ENCODE measurements around the gene KIRREL3. TPM values are rescaled to one million over a fixed set of nuclear protein-coding genes. Genes with fewer than 3 reads are reported as not detected.

KIRREL3 gene
- total and polyA plus RNA-seq, 2 of the 8 experiments (the other 6 are each of a cell fraction or from before 2014, with no cell fraction given), result 0.29 to 0.32 TPM

DNA sequence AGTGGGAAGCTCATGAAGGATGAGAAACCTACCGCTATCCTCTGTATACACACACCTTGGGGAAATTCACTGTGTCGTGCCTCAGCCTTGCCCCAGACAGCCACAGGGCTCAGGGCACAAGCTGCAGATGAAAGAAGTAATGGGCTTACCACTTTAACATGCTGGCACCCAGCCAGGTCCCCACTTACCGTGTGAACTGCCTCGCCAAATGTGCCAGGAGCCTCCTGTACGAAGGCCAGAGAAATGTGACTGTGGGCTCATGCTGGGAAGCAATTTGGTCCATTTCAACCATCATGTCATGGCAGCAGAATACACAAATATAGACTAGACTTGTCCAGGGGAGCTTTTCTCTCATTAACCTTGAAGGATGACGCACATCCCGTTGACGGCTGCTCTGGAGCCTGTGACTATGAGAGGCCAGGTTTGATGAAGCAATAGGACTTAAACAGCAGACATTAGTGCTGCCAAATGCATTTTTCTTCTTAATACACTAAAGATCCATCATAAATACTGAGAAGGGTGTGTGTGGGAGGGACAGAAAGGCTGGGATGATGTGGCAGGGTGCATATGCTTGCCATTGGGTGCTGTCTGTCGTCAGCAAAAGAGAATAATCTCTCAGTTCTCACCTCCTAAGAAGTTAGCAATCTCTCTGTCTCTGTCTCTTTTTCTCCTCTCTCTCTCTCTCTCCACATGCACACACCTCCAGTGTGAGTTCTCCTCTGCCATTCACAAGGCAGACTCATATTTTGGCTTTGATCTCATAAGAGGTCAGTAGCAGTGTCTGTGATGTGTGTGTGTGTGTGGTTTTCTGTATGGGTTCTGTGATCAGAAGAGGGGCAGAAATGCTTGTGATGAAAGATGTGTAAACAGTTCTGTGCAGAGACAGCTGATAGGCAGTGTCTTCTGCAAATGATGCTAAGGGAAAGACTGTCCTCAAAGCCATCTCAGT is 142.4 kb downstream of the KIRREL3 start:
- no peak overlapping the region for H3K9ac ChIP-seq (replicated peaks in 1 of 4; ENCODE audit: extremely low read depth in 1 of 4, low read depth in 3 of 4, low read length in 3 of 4)
- DNase-seq (ENCODE audit: low read depth in 1 of 2, low spot score in 2 of 2), result no peak
- no peak overlapping the region for H2BK5ac ChIP-seq (ENCODE audit: low read depth, low read length)
- no peak overlapping the region for H3K4me3 ChIP-seq (ENCODE audit: extremely low read depth in 1 of 4, insufficient read depth in 2 of 4, low read depth in 3 of 4, low read length in 4 of 4)
- no peak overlapping the region for H2AFZ ChIP-seq (ENCODE audit: low read length)
- H3K4me2 ChIP-seq (ENCODE audit: insufficient read depth in 1 of 2, low read depth in 2 of 2, low read length in 2 of 2), result no peak overlapping the region
- H3K27ac ChIP-seq (ENCODE audit: low read depth, low read length), result no peak overlapping the region
- no peak overlapping the region for H3K23ac ChIP-seq (ENCODE audit: insufficient read length)
- H4K5ac ChIP-seq (ENCODE audit: insufficient read length, low read depth, low read length), result no peak overlapping the region
- no peak overlapping the region for H4K8ac ChIP-seq (ENCODE audit: extremely low read depth, insufficient read depth, low read length)
- ChIA-PET CTCF (ENCODE audit: partially characterized antibody) (interaction anchor here (0.5 to 2.1 kb wide), 8 partner anchors 35 to 378 kb away, joined by 3 to 5 read pairs (median 3); no protein-coding TSS in a partner anchor), POLR2A (ENCODE audit: partially characterized antibody) (no interaction called here)
- no peak overlapping the region for H2BK120ac ChIP-seq (replicated peaks; ENCODE audit: low read depth, low read length)
- no peaks in the 10 kb centered on the region for H4K20me1 ChIP-seq (replicated peaks in 1 of 2; ENCODE audit: control insufficient read depth in 1 of 2, insufficient read depth in 2 of 2, low read length in 2 of 2)
- no peak overlapping the region for H4K91ac ChIP-seq (replicated peaks; ENCODE audit: insufficient read length, low read length)
- no peaks in the 10 kb centered on the region for H3K36me3 ChIP-seq (ENCODE audit: control insufficient read depth in 2 of 4, insufficient read depth in 4 of 4, low read length in 3 of 4)
- WGBS, 2 experiments (ENCODE audit: extremely low coverage in 1 of 2, insufficient coverage in 1 of 2, insufficient read length in 1 of 2, insufficient replicate concordance in 2 of 2, low coverage in 1 of 2, low lambda C conversion rate in 2 of 2, missing lambda C conversion rate in 1 of 2), result 91% methylated on average over 9 of the region's 9 CpGs; no CpG with 5 or more reads in 1 of the 2 experiments
- H2BK12ac ChIP-seq (ENCODE audit: low read depth, low read length), result no peak overlapping the region
- H2AK5ac ChIP-seq (ENCODE audit: low read depth, low read length), result no peak overlapping the region
- no peak overlapping the region for H2BK15ac ChIP-seq (ENCODE audit: low read length)
- no peak overlapping the region for H3K4ac ChIP-seq (replicated peaks; ENCODE audit: insufficient read length, low read depth, low read length)
- H3K56ac ChIP-seq (replicated peaks; ENCODE audit: insufficient read length, low read depth, low read length), result no peak overlapping the region
- H3K27me3 ChIP-seq (replicated peaks in 1 of 4; ENCODE audit: control insufficient read depth in 3 of 4, extremely low read depth in 1 of 4, insufficient read depth in 3 of 4, low read length in 3 of 4), result no peaks in the 10 kb centered on the region; a peak in 1 of 7 replicates
- H3K9me3 ChIP-seq (ENCODE audit: insufficient read depth in 2 of 2, low read depth in 1 of 2, low read length in 1 of 2), result no peaks in the 10 kb centered on the region
- no peaks in the 10 kb centered on the region for H3K79me2 ChIP-seq (ENCODE audit: control insufficient read depth in 1 of 2, insufficient read depth in 2 of 2, low read length in 2 of 2)
- no peaks in the 10 kb centered on the region; the same call in 1 of the 2 replicates for H3K23me2 ChIP-seq (ENCODE audit: low read depth, low read length)
- H2BK20ac ChIP-seq (ENCODE audit: low read length), result no peak overlapping the region
- H3K79me1 ChIP-seq (ENCODE audit: low read depth, low read length), result no peaks in the 10 kb centered on the region
- H3K4me1 ChIP-seq (replicated peaks in 1 of 4; ENCODE audit: control insufficient read depth in 3 of 4, insufficient read depth in 4 of 4, low read length in 3 of 4), result 0 out of 7 replicates have a peak, but pooled peaks cover 0 to 2% (median 0%) of the 10 kb centered on the region in 4 experiments
- no peak overlapping the region for H3K14ac ChIP-seq (ENCODE audit: insufficient read length)
- FAIRE-seq, result no peak
- H3K18ac ChIP-seq (ENCODE audit: extremely low read depth, low read length), result no peak overlapping the region
- no peak for TF ChIP-seq RXRA (IDR thresholded peaks at IDR 0.05; ENCODE audit: insufficient read depth, low read depth, low read length)
- no peak for TF ChIP-seq SIRT6 (IDR thresholded peaks at IDR 0.05; ENCODE audit: low read length)
- TF ChIP-seq PHF8 (conservative IDR thresholded peaks at IDR 0.05; ENCODE audit: low read depth, low read length), result no peak
- no peak for TF ChIP-seq EGR1 (IDR thresholded peaks at IDR 0.05; ENCODE audit: borderline replicate concordance, low read depth, low read length)
- TF ChIP-seq SP4 (IDR thresholded peaks at IDR 0.05; ENCODE audit: low read length), result no peak
- no peak for TF ChIP-seq KDM1A (IDR thresholded peaks at IDR 0.05; ENCODE audit: borderline replicate concordance, low read length)
- TF ChIP-seq, protein P1, sequence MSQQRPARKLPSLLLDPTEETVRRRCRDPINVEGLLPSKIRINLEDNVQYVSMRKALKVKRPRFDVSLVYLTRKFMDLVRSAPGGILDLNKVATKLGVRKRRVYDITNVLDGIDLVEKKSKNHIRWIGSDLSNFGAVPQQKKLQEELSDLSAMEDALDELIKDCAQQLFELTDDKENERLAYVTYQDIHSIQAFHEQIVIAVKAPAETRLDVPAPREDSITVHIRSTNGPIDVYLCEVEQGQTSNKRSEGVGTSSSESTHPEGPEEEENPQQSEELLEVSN (IDR thresholded peaks at IDR 0.05), result no peak
- TF ChIP-seq BRCA1 (IDR thresholded peaks at IDR 0.05; ENCODE audit: low read depth, low read length), result no peak
- TF ChIP-seq RAD21 (IDR thresholded peaks at IDR 0.05 in 1 of 2, conservative IDR thresholded peaks at IDR 0.05 in 1 of 2; ENCODE audit: low read depth in 2 of 2, low read length in 2 of 2), result no peak
- no peak for TF ChIP-seq CBX8 (IDR thresholded peaks at IDR 0.05; ENCODE audit: borderline replicate concordance, low read depth, low read length)

All from H1 (cell line).